ENCODE data around the gene KMT2E.

KMT2E gene

GRCh38 chr7:105101864-105102263 is 87.9 kb downstream of the KMT2E start:
- H3K36me3 ChIP-seq (ENCODE audit: insufficient read depth, low read depth, low read length), result peaks cover 79% of the 10 kb centered on the region

GRCh38 chr7:105102557-105103352 is 88.8 kb downstream of the KMT2E start:
- no peaks in the 10 kb centered on the region for H3K9me3 ChIP-seq (ENCODE audit: insufficient read depth, low read depth, low read length)
- H3K27me3 ChIP-seq (ENCODE audit: insufficient read depth, low read length), result no peaks in the 10 kb centered on the region
- H3K4me3 ChIP-seq (ENCODE audit: low read length), result no peak overlapping the region
- peaks cover 81% of the 10 kb centered on the region for H3K36me3 ChIP-seq (ENCODE audit: insufficient read depth, low read depth, low read length)
- H3K27ac ChIP-seq (ENCODE audit: low read length), result no peak overlapping the region
- no peaks in the 10 kb centered on the region for H3K4me1 ChIP-seq (ENCODE audit: insufficient read depth, low read length)
- no peak overlapping the region for H3K9ac ChIP-seq (ENCODE audit: low read depth, low read length)

More at GRCh38 chr7:105101864-105102263, 87.9 kb downstream of the KMT2E start:
- no peaks in the 10 kb centered on the region for H3K9me3 ChIP-seq (ENCODE audit: insufficient read depth, low read depth, low read length)
- no peak overlapping the region for H3K4me3 ChIP-seq (ENCODE audit: low read length)
- H3K4me1 ChIP-seq (ENCODE audit: insufficient read depth, low read length), result no peaks in the 10 kb centered on the region
- H3K27me3 ChIP-seq (ENCODE audit: insufficient read depth, low read length), result no peaks in the 10 kb centered on the region
- H3K27ac ChIP-seq (ENCODE audit: low read length), result no peak overlapping the region
- H3K9ac ChIP-seq (ENCODE audit: low read depth, low read length), result no peak overlapping the region

GRCh38 chr7:105105579-105105978 is 91.6 kb downstream of the KMT2E start:
- Histone ChIP-seq H3K4me1 (ENCODE audit: insufficient read depth, low read length) (no peaks in the 10 kb centered on the region), H3K27ac (ENCODE audit: low read length) (no peak overlapping the region), H3K4me3 (ENCODE audit: low read length) (no peak overlapping the region), H3K9me3 (ENCODE audit: insufficient read depth, low read depth, low read length) (no peaks in the 10 kb centered on the region), H3K27me3 (ENCODE audit: insufficient read depth, low read length) (no peaks in the 10 kb centered on the region), H3K9ac (ENCODE audit: low read depth, low read length) (no peak overlapping the region), H3K36me3 (ENCODE audit: insufficient read depth, low read depth, low read length) (peaks cover 95% of the 10 kb centered on the region)

GRCh38 chr7:105106473-105106872 is 92.5 kb downstream of the KMT2E start:
- Histone ChIP-seq H3K4me1 (ENCODE audit: insufficient read depth, low read length) (no peaks in the 10 kb centered on the region), H3K27me3 (ENCODE audit: insufficient read depth, low read length) (no peaks in the 10 kb centered on the region), H3K4me3 (ENCODE audit: low read length) (no peak overlapping the region), H3K9me3 (ENCODE audit: insufficient read depth, low read depth, low read length) (no peaks in the 10 kb centered on the region), H3K36me3 (ENCODE audit: insufficient read depth, low read depth, low read length) (peaks cover 95% of the 10 kb centered on the region), H3K9ac (ENCODE audit: low read depth, low read length) (no peak overlapping the region), H3K27ac (ENCODE audit: low read length) (no peak overlapping the region)

GRCh38 chr7:105107458-105107857 is 93.5 kb downstream of the KMT2E start:
- Histone ChIP-seq H3K9ac (ENCODE audit: low read depth, low read length) (no peak overlapping the region), H3K27ac (ENCODE audit: low read length) (no peak overlapping the region), H3K36me3 (ENCODE audit: insufficient read depth, low read depth, low read length) (peaks cover 95% of the 10 kb centered on the region)

GRCh38 chr7:105112440-105113418 is 98.7 kb downstream of the KMT2E start:
- Histone ChIP-seq H3K27me3 (ENCODE audit: insufficient read depth, low read length) (no peaks in the 10 kb centered on the region), H3K4me3 (ENCODE audit: low read length) (no peak overlapping the region), H3K36me3 (ENCODE audit: insufficient read depth, low read depth, low read length) (peaks cover 97% of the 10 kb centered on the region), H3K4me1 (ENCODE audit: insufficient read depth, low read length) (no peaks in the 10 kb centered on the region), H3K9ac (ENCODE audit: low read depth, low read length) (no peak overlapping the region), H3K27ac (ENCODE audit: low read length) (no peak overlapping the region), H3K9me3 (ENCODE audit: insufficient read depth, low read depth, low read length) (no peaks in the 10 kb centered on the region)

More at GRCh38 chr7:105107458-105107857, 93.5 kb downstream of the KMT2E start:
- Histone ChIP-seq H3K9me3 (ENCODE audit: insufficient read depth, low read depth, low read length) (no peaks in the 10 kb centered on the region), H3K4me1 (ENCODE audit: insufficient read depth, low read length) (no peaks in the 10 kb centered on the region), H3K27me3 (ENCODE audit: insufficient read depth, low read length) (no peaks in the 10 kb centered on the region), H3K4me3 (ENCODE audit: low read length) (no peak overlapping the region)

GRCh38 chr7:105118612-105119600 is 104.9 kb downstream of the KMT2E start:
- Histone ChIP-seq H3K4me1 (ENCODE audit: insufficient read depth, low read length) (peaks cover 8% of the 10 kb centered on the region; the same call in 1 of the 2 replicates), H3K27ac (ENCODE audit: low read length) (no peak overlapping the region), H3K9ac (ENCODE audit: low read depth, low read length) (no peak overlapping the region), H3K9me3 (ENCODE audit: insufficient read depth, low read depth, low read length) (no peaks in the 10 kb centered on the region), H3K4me3 (ENCODE audit: low read length) (no peak overlapping the region), H3K36me3 (ENCODE audit: insufficient read depth, low read depth, low read length) (peaks cover 37% of the 10 kb centered on the region), H3K27me3 (ENCODE audit: insufficient read depth, low read length) (no peaks in the 10 kb centered on the region)

GRCh38 chr7:105122619-105123018 is 108.6 kb downstream of the KMT2E start:
- H3K36me3 ChIP-seq (ENCODE audit: insufficient read depth, low read depth, low read length), result peaks cover 14% of the 10 kb centered on the region
- no peak overlapping the region for H3K27ac ChIP-seq (ENCODE audit: low read length)
- no peaks in the 10 kb centered on the region for H3K27me3 ChIP-seq (ENCODE audit: insufficient read depth, low read length)
- H3K4me3 ChIP-seq (ENCODE audit: low read length), result no peak overlapping the region
- no peak overlapping the region for H3K9ac ChIP-seq (ENCODE audit: low read depth, low read length)
- no peaks in the 10 kb centered on the region for H3K9me3 ChIP-seq (ENCODE audit: insufficient read depth, low read depth, low read length)
- H3K4me1 ChIP-seq (ENCODE audit: insufficient read depth, low read length), result peaks cover 8% of the 10 kb centered on the region; the same call in 1 of the 2 replicates

GRCh38 chr7:105125745-105126144 is 111.7 kb downstream of the KMT2E start:
- Histone ChIP-seq H3K27me3 (ENCODE audit: insufficient read depth, low read length) (no peaks in the 10 kb centered on the region), H3K4me1 (ENCODE audit: insufficient read depth, low read length) (no peaks in the 10 kb centered on the region), H3K27ac (ENCODE audit: low read length) (no peak overlapping the region), H3K4me3 (ENCODE audit: low read length) (no peak overlapping the region), H3K9me3 (ENCODE audit: insufficient read depth, low read depth, low read length) (no peaks in the 10 kb centered on the region), H3K9ac (ENCODE audit: low read depth, low read length) (no peak overlapping the region), H3K36me3 (ENCODE audit: insufficient read depth, low read depth, low read length) (peaks cover 14% of the 10 kb centered on the region)

GRCh38 chr7:105126436-105126975 is 112.5 kb downstream of the KMT2E start:
- Histone ChIP-seq H3K9me3 (ENCODE audit: insufficient read depth, low read depth, low read length) (no peaks in the 10 kb centered on the region), H3K4me1 (ENCODE audit: insufficient read depth, low read length) (no peaks in the 10 kb centered on the region; the same call in 1 of the 2 replicates), H3K9ac (ENCODE audit: low read depth, low read length) (no peak overlapping the region; the same call in 1 of the 2 replicates), H3K27me3 (ENCODE audit: insufficient read depth, low read length) (no peaks in the 10 kb centered on the region), H3K27ac (ENCODE audit: low read length) (no peak overlapping the region), H3K36me3 (ENCODE audit: insufficient read depth, low read depth, low read length) (peaks cover 14% of the 10 kb centered on the region), H3K4me3 (ENCODE audit: low read length) (no peak overlapping the region)
